GOT3 (cell line): ENCODE measurements around the gene ITPK1.

ENCODE experiments used
- DNase-seq: peaks from one replicate; lab custom pipeline; 2025; ENCODE audit warnings: mixed read lengths; lab: John Stamatoyannopoulos, UW

The ITPK1 gene

DNA sequence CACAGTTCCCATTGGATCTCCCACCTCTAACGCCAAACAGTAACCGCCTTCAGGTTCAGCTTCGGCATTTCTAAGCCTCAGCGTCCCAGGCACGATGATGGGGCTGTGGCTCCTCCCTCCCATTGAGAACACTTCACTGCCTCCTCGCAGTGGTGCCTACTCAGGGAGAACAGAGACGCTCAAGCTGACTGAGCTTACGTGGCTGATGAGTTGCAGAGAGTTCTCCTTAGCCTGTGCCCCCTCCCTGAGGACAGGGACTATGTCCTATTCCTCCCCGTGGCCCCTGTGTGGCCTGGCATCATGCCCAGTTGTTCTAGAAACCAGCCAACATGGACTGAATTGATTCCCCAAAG lies 87.0 kb downstream of the ITPK1 start:
- no peak for DNase-seq

DNA sequence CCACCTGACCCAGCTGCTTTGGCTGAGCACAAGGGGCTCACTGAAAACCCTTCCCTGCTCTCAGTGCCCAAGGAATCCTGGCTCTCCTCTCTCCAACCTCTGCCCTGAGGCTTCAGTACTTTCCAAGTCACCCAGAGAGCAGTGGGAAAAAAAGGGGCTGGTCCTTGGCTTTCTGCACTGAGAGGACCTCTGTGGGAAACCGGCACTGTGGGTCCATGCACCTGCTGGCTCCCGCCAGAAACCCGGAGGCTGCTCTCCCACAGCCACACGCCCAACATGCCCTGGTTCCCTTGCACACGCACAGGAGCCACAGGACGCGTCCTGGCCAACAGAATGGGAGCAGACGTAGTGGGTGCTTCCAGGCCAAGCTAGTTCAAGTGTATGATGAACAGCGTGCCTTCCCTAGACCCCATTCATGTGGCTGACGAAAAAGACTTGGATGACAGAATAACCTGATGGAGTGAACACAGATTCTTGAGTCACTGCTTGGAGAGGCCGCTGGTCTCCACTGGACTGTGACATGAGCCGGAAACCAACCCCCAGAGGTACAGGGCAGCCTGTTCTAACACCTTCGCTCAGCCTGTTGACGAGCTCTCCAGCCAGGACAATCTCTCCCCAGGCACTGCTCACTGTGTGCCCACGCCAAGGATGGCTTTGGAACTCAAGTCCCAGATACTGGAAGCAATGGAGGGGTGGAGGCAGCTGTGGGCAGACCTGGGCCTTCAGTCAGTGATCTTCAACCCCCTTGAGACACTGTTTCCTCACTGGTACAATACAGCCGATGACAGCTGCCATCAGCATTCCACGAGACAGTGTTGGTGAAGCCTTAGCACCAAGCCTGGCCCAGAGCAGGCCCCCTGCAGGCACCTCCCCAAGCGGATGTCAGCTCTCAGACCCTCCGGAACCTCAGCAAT lies 87.7 kb downstream of the ITPK1 start:
- no peak for DNase-seq

DNA sequence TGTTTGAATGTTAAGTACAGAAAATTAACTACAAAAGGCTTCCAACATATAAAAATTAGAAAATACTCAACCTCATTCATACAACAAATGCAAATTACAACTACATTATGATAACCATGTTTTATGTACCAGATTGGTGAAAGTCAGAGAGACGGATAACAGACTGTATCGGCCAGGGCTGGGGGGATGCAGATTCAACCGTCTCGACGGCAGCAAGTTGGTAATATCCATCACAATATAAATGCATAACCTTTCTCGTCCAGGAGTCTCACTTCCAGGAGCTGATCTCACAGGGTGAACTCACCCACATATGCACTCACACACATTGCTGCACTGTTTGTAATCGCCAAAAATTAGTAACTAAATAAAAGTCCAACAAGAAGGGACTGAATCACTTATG lies 89.4 kb downstream of the ITPK1 start:
- DNase-seq: no peak

DNA sequence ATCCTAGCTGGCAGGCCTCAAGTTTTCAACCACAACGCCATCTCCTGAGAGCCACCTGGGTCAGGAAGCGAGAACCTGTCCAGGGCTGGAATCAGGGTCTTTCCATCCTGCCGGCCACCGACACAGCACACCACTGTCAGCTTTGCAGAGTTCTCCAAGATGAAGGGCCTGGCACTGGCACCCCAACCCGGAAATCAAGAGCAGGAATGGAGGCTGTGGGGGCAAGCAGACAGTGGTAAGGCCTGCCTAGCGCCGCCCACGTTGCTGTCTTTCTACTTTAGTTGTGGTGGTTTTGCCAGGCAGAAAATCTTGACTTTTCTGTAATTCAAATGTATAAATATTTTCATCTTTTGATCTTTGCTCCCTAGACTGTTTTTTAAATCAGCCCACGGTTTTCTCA lies 90.7 kb downstream of the ITPK1 start:
- DNase-seq: no peak

DNA sequence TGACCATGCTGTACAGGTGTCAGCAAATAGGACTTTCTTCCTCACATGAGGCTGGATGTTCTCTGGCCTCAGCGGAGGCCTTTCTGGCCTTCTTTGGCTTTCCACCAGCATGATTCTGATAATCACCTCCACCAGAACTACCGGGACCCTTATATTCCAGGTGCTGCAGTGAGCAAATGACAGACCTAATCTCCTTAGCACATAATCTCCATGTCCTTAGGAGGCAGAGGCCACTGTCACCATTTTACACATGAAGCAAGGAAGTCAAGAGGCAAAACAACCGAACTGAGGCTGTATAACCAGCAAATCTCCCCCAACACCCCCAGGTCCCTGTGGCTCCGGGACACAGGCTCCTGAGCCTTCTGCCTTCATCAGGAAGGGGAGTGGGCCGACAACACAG lies 91.2 kb downstream of the ITPK1 start:
- DNase-seq: no peak

DNA sequence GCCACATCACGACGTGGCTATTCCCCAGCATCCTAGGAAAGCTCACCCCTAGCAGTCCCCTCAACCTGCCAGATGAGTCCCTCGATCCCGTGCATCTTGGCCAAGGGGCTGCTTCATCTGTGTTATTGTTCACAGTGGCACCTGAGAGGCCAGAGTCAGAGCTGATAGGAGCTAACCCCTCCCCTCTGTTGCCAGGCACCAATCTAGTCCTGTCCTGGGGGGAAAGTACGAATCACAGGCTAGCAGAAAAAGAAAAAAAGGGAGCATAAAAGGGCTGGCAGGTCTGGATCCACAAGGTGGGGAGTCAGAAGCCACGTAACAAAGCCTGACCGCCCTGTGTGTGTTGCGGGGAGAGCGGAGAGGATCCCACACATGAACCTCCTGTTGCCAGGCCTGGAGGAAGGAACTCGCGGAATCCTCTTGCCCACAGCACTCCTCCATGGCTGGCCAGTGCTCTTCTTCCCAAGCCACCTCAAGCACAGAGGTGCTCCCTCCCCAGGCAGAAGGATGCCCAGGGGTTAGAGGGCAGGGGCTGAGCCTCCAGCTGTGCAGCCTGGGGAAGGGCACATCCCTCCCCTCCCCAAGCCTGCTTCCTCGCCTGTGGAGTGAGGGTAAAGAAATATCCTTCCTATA lies 91.8 kb downstream of the ITPK1 start:
- DNase-seq: no peak

DNA sequence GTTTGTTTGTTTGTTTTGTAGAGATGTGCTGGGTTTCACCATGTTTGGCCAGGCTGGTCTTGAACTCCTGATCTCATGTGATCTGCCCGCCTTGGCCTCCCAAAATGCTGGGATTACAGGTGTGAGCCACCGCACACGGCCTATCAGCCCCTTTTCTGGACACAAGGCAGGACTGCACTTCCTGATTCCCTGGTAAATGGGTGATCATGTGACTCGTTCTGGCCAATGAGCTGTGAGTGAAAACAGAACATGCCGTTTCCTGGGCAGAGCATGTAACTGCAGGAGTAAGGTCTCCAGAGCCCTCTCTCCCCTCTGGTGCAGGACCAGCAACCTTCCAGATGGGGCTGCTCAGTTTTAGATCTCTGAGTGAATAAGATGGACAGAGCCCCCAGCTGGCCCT lies 92.7 kb downstream of the ITPK1 start:
- DNase-seq: no peak

DNA sequence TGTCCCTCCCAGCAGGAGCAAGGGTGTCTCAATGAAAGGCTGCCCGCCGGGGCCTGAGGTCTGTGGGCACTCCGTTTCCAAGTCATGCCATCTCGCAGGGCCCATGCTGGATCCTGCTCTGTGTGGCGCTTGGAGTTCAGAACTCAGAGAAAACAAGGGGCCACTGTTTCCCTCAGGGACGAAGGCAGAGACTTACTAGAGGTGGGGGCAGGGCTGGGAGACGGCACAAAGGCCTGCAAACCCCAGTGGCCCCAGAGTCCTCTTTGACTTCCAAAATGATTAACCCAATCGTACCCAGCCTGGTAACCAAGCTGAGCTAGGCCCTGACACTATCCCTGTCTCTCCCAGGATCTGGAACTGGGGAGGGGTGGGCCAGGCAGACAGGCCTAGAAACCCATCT lies 95.8 kb downstream of the ITPK1 start:
- DNase-seq: no peak

DNA sequence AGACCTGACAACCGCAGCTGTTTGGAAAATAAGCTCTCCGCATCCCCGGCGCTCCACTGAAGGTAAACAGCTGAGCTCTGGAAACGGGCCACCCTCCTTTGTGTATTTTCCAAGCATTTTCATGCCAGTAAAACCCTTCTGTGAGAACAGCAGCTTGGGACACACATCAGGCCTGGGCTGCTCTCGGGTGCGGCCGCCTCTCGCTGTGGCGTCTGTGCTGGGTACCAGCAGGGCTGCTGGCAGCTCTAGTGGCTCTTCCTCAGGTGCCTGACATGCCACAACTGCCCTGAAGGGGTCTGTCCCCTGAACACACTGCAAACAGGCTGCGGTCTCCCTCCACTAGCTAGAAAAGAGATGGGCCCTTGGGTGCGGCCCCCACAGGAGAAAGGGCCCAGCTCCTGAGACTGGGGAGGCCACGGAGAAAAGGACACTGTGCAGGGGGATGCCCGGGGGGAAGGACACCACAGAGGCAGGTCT lies 96.3 kb downstream of the ITPK1 start:
- no peak for DNase-seq

DNA sequence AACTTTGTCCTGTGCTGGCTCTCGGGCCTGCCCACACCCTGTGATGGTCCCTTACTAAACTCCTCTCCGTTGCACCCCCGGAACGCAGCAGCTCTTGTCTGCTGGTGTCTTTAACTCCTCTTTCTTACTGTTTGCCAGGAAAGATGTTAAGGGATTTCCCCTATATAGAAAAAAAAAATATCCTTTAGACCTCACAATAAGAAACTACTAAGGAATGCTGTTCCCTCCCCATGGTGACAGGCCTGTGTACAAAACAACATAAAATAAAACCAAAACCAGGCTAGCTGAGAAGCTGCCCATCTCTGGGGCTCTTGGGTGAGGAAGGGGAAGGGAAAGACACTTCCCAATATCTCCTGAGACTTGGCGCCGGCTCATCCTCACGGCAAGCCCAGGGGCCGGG lies 97.4 kb downstream of the ITPK1 start:
- DNase-seq: no peak

DNA sequence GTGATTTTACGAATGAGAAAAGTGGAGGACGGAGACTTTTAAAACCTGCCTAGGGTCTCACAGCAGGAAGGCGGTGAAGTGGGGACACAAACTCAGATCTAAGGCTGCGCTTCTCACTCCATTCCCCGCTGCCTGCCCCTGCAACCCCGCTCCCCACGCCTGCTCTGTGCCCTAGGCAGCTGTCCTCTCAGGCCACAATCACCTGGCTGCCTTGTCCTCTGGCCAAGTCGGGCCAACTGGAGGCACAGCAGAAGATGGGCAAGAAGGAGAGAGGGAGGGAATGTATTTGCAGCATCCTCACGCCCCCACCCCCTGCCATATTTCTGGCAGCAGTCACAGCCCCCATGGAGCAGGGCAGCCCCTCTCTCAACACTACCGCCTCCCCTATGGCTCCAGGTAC lies 97.8 kb downstream of the ITPK1 start:
- no peak for DNase-seq

DNA sequence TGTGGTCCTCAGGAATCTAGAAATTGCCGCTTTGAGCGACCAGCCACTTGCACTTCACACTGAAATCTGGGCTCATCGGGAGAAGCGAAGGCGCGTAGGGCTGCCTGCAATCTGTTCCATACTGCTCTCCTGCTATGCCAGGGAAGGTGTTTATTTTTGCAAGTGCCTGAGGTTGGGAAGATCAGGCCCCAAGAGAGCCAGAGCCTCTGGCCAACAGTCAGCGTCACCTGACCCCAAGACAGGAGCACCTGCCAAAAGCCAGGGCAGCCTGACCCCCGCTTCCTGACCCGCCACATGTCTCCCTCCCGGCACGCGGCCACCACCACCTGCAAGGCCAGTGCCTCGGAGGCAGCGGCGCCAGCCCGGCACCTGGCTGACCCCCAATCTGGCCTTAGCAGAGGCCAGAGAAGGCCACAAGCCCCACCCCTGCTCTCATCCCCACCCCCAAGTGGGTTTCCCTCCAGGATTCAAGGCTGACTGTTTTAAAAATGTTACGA lies 98.4 kb downstream of the ITPK1 start:
- no peak for DNase-seq

DNA sequence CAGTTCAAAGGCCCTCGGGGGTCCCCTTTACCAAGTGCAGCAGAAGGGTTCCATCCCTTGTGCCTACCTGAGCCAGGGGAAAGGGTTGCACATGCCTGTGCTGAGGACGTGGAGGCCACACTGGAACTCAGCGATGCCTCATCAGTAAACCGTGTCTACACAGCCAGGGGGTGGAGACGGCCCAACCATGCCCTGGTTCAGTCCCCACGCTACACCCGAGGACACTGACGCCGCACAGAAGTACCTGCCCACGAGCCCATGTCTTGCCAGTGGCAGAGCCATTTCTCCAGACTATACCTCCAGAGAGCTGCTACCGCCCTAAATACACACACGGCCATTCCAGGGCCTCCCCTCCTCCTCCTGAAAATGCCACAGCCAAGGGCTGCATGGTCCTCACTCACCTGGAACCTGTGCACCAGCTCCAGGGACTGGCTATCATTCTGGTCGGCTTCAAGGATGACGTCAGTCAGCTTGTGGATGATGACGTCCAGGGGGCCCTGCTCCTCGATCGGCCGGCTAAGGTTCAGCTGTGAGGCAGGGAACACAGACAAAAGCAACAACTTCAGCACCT lies 99.4 kb downstream of the ITPK1 start:
- DNase-seq: no peak

DNA sequence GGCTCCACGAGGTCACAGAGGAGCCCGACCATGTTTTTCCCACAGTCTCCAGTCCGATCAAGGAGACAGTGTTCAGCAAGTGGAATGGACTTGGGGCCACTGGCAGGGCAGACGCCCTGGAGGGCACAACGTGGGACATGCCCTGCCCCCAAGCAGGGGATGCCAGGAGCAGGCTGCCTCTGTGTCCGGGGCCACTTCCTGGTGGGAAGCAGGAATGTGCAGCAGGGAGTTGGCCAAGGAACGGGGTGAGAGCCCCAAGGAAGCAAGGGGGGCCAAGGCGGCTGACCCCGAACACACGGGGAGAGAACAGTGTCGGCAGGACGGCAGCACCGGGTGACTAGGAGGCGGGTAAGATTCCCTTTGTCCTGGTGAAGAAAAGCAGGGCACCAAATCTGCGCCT lies 100.2 kb downstream of the ITPK1 start:
- no peak for DNase-seq

DNA sequence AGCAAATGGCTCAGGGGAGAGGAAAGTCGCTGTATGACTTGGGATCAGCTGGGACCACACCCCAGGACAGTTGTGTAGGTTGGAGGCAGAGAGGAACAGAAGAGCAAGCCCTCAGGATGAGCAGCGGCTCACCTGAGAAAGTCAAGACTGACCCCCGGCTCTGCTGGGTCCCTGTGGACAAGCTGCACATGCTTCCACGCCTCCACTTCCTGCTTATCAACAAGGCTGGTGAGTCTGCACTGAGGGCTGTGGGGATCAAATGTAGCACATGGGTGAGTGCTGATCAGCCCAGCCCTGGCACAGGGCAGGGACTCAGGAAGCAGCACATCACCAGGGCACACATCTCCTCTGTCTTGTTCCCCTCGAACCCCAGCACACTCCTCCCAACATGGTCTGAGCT lies 100.7 kb downstream of the ITPK1 start:
- no peak for DNase-seq

DNA sequence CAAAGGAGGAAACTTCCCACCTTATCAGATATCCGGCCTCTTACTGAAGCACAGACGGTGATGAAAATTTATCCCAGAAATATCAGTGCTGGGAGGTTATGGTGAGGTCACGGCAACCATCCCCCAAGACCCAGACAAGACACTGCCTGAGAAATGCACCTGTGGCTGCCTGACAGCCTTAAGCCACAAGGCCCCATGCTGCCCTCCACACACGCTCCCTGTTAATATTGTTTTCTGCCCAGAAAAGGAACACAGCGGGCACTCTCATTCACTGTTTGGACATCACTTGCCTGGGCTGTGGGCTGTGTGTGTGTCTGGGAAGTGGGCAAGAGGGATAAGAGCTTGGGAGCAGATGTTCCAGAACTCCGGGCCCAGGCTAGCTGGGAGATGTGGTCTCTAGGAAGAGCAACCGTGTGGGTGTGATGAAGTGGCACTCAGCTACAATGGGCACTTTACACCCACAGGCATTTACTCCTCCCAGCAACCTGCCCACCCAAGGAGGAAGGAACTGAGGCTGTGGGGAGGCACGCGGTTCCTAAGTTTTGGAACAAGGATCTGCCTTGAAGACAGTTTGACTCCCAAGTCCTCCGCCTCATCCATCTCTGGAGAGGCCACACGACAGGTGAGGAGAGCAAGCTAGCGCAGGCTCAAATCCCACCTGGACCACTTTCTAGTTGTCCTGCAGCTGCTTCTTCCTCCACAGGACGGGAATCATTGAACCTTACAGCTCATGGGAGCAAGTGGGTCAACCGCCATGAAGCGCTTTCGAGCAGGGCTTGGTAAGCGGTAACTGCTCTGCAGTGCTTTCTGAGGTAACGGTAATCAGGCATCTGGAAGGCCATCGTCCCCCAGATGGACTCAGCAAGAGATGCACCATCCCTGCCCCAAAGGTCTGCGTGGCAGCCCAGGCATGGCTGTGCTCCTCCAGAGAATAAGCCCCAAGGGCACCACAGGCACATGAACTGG lies 101.4 kb downstream of the ITPK1 start:
- DNase-seq: no peak

DNA sequence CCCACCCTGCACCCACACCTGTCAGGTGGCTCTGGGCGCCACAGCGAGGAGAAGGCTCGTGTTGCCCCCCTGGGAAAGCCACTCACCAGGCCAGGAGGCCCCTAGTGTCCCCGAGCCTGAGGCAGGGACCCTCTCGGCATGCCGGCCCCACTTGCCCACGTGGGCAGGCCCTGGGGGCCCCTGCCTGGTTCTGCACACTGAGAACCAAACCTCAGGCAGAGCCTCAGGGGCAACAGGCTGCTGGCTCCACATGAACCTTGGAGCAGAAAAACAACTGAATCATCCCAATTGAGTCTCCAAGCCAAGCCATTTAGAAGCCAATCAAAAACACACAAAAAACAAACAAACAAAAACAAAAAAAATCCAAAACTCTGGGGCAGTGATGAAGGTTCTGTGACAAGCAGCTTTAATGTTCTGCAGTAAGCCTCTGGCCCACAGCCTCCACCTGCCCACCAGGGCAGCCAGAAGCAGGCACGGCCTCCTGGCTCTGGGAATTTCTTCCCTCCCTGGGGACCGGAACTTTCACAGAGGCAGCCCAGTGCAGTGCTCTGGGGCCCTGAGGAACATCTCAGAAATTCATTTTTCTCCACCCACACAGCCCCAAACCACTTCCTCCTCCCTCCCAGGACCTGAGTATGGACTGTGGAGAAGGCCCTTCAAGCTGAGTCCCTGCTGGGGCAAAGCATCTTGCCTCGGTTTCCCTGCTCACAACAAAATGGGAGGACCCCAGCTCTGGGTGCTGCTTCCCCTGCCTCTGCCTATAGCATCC lies 102.6 kb downstream of the ITPK1 start:
- no peak for DNase-seq

DNA sequence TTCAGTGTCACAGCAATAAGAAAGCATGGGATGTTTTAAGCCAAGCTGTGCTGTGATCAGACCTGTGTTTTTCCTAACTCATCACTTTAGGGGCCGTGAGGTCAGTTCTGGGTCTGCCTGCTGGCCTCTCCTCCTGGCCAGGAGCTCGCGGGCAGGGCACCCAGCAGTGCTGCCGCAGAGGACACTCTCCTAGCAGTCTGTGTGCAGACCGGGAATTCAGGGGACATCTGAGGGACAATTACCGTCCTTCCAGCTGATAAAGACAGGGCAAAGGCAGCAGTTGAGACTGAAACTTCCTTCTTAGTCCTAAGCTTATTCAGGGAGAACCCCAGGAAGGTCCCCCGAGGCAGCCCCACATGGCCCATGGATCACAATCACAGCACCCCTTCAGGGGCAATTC lies 103.2 kb downstream of the ITPK1 start:
- DNase-seq: no peak

DNA sequence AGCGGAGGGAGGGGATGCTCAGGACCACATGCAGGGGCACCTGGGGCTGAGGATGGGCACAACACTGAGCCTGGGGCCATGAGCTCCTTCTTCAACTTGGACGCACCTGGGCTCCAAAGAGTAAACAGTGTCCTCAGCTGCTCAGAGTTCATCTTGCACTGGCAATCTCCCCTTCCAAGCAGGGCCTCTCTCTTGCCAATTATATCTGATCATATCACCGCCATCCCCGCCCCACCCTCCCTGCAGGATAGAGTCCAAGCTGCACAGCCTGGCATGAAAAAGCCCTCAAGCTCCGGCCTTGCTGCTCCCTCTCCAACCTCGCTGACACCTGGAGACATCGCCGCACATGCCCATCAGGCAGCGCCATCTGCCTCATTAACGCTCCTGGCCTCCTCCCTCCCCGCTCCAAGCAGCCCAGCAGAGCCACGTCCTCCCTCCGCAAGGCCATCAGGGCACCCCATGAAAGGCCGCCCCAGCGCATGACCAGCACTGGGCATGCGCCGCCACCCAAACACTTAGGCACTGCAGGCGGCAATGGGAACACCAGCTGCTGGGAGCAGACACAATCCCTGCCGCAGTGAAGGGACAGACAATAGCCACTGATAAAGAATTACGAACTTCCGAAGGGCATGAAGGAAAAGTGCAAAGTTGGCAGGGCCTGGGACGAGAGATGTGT lies 103.9 kb downstream of the ITPK1 start:
- DNase-seq: no peak

DNA sequence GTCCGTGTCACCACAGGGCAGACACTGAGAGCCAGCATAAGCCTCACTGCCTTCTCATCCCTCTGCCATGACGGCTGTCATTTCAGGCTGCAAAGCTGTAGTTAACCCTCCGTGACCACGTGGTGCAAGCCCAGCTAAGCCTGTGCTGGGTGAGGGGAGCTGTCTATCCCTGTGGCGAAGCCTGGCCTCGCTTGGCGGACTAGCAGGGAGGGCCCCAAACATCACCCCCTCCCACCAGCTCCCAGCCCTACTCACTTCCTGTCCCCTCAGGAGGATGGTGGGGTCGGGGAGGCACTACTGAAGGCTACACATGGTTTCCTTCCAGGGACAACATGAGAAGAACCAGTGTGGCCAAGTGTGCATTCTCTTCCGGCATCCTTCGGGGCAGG lies 104.6 kb downstream of the ITPK1 start:
- no peak for DNase-seq
